Caco-2 (cell line): ENCODE results near the gene FRY. TPM values are rescaled to one million over a fixed set of nuclear protein-coding genes. Genes with fewer than 3 reads are reported as not detected.

Source experiments
- BruUV-seq: library from RNA; stranded (reverse); fragments of 400-500 nt; replicated peaks from 2 replicates; lab custom pipeline; 2021; lab: Mats Ljungman, UMichigan
- CTCF ChIA-PET: fragments of 300-600 bp; sonication (Branson Sonifier 250); formaldehyde crosslinking; loops from one replicate; lab custom pipeline; 2022; ENCODE audit warnings: antibody characterized with exemption; lab: Charles Lee
- POLR2A ChIA-PET: fragments of 300-600 bp; sonication (Branson Sonifier 250); formaldehyde crosslinking; loops from one replicate; lab custom pipeline; 2022; ENCODE audit warnings: antibody characterized with exemption; lab: Charles Lee
- DNase-seq, 2 experiments: peaks; one replicate each; pipeline versions ENCODE4 v3.0.0 to v3.0.0-alpha.2; 2020 to 2022
- H3K27me3 ChIP-seq: replicated peaks from 2 replicates; pipeline ENCODE4 v1.6.0; 2011; ENCODE audit warnings: low read length; ENCODE audit not compliant: control insufficient read depth, insufficient read depth
- H3K36me3 ChIP-seq: 2 replicates; pipeline ENCODE4 v1.5.1; 2011; ENCODE audit warnings: low read length; ENCODE audit not compliant: control insufficient read depth, insufficient read depth
- H3K4me1 ChIP-seq: fragments of 250-450 bp; sonication (Bioruptor Pico); 2 replicates; pipeline ENCODE4 v1.5.1; 2020; ENCODE audit warnings: mild to moderate bottlenecking
- H3K4me3 ChIP-seq: 2 replicates; pipeline ENCODE4 v1.5.1; 2011; ENCODE audit warnings: low read depth, mild to moderate bottlenecking, control low read depth, low read length
- H3K9me3 ChIP-seq: fragments of 250-450 bp; sonication (Bioruptor Pico); 2 replicates; pipeline ENCODE4 v1.5.1; 2020; ENCODE audit warnings: mild to moderate bottlenecking, moderate library complexity
- H3K27ac Mint-ChIP-seq: one replicate; pipeline ENCODE4 v1.8.0; 2022; ENCODE audit warnings: mixed read lengths; ENCODE audit not compliant: unreplicated experiment
- H3K27me3 Mint-ChIP-seq: one replicate; pipeline ENCODE4 v1.8.0; 2022; ENCODE audit warnings: mixed read lengths; ENCODE audit not compliant: insufficient read depth, unreplicated experiment
- H3K36me3 Mint-ChIP-seq: one replicate; pipeline ENCODE4 v1.8.0; 2022; ENCODE audit warnings: mild to moderate bottlenecking, mixed read lengths; ENCODE audit not compliant: insufficient read depth, unreplicated experiment
- H3K4me1 Mint-ChIP-seq: one replicate; pipeline ENCODE4 v1.8.0; 2022; ENCODE audit warnings: low read depth, mixed read lengths; ENCODE audit not compliant: unreplicated experiment
- H3K4me3 Mint-ChIP-seq: one replicate; pipeline ENCODE4 v1.8.0; 2022; ENCODE audit warnings: mild to moderate bottlenecking, moderate library complexity, mixed read lengths; ENCODE audit not compliant: unreplicated experiment
- H3K9me3 Mint-ChIP-seq: one replicate; pipeline ENCODE4 v1.8.0; 2022; ENCODE audit warnings: mixed read lengths; ENCODE audit not compliant: unreplicated experiment
- intact Hi-C: fragments of 100-400 bp; cut with micrococcal nuclease; formaldehyde crosslinking; loops from one replicate; pipeline ENCODE4 v1.10.0; 2022; ENCODE audit not compliant: unreplicated experiment
- total RNA-seq: library from RNA; stranded (reverse); gene quantifications from 2 replicates; pipeline ENCODE4 v1.2.3, GENCODE V29; 2022
- TF ChIP-seq, protein P1 (sequence below), 2 experiments: fragments of 200-600 bp in 1 of 2; IDR thresholded peaks; 1 replicate in 1 of 2; 2 replicates in 1 of 2; pipeline versions ENCODE4 v1.5.1 to v1.8.0; 2011 to 2022; ENCODE audit warnings: antibody characterized with exemption in 1 of 2, control low read depth in 1 of 2, inconsistent platforms in 1 of 2, low read depth in 1 of 2, low read length in 1 of 2, mild to moderate bottlenecking in 1 of 2, moderate library complexity in 1 of 2; ENCODE audit not compliant: insufficient read depth in 1 of 2, severe bottlenecking in 1 of 2, unreplicated experiment in 1 of 2

The FRY gene
- total RNA-seq, 1 experiment from 2014 or later = 118 TPM

DNA sequence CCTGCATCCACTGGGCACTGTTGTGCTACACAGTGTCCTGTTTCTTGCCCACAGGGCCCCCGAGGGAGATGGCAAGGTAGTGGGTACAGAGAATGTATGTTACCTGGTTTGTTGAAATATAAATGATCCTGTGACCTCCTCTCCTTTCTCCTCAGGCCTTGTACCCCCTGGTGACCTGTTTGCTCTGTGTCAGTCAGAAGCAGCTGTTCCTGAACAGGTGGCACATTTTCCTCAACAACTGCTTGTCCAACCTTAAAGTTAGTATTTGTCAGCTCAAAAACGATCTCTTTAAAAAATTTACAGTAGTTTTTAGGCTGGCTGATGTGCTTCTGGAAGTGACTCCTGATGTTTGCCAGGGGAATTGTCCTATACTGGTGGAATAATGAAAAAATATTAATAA lies 105.1 kb downstream of the FRY start:
- Histone ChIP-seq H3K4me3 (no peak overlapping the region), H3K27me3 (no peaks in the 10 kb centered on the region), H3K4me1 (peaks cover 43% of the 10 kb centered on the region), H3K9me3 (no peaks in the 10 kb centered on the region), H3K36me3 (no peaks in the 10 kb centered on the region)
- H3K4me1 Mint-ChIP-seq = peaks cover 36% of the 10 kb centered on the region
- no peaks in the 10 kb centered on the region for H3K9me3 Mint-ChIP-seq
- intact Hi-C loops = no loop called here
- no TSS peak for BruUV-seq
- H3K27me3 Mint-ChIP-seq = no peaks in the 10 kb centered on the region
- ChIA-PET POLR2A (no interaction called here), CTCF (interaction anchor here (1.0 kb wide), 1 partner anchor 29 kb away, joined by 4 read pairs; no protein-coding TSS in a partner anchor)
- no peak for DNase-seq
- no peaks in the 10 kb centered on the region for H3K36me3 Mint-ChIP-seq
- TF ChIP-seq, protein P1, sequence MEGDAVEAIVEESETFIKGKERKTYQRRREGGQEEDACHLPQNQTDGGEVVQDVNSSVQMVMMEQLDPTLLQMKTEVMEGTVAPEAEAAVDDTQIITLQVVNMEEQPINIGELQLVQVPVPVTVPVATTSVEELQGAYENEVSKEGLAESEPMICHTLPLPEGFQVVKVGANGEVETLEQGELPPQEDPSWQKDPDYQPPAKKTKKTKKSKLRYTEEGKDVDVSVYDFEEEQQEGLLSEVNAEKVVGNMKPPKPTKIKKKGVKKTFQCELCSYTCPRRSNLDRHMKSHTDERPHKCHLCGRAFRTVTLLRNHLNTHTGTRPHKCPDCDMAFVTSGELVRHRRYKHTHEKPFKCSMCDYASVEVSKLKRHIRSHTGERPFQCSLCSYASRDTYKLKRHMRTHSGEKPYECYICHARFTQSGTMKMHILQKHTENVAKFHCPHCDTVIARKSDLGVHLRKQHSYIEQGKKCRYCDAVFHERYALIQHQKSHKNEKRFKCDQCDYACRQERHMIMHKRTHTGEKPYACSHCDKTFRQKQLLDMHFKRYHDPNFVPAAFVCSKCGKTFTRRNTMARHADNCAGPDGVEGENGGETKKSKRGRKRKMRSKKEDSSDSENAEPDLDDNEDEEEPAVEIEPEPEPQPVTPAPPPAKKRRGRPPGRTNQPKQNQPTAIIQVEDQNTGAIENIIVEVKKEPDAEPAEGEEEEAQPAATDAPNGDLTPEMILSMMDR (IDR thresholded peaks at IDR 0.05; ENCODE audit: insufficient read depth in 1 of 2, low read depth in 1 of 2, low read length in 1 of 2, severe bottlenecking in 1 of 2, unreplicated experiment in 1 of 2) = no peak
- no peak overlapping the region for H3K27ac Mint-ChIP-seq
- H3K4me3 Mint-ChIP-seq = no peak overlapping the region

DNA sequence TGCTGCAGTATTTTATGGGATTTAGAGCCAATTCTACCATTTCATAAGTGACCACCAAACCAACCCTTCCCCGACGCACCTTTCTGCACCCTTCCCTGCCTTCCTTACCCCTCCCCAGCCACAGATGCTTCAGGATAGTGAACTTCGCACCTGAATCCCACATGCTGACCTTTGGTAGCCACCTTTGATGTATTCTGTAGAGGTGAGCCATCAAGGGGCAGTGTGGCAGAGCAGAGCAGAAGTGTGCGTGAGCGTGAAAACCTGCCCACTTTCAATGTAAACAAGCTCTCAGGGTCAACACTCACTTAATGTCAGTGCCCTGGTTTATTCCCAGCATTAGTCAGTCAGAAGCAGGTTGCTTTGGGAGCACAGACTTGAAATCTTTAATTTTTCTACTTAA lies 107.7 kb downstream of the FRY start:
- ChIA-PET POLR2A (no interaction called here), CTCF (interaction anchor here (0.5 kb wide), 1 partner anchor 24 kb away, joined by 3 read pairs; no protein-coding TSS in a partner anchor)
- no peaks in the 10 kb centered on the region for H3K27me3 ChIP-seq
- peaks cover 58% of the 10 kb centered on the region for H3K4me1 ChIP-seq
- no peaks in the 10 kb centered on the region; the same call in 1 of the 2 replicates for H3K9me3 ChIP-seq
- no peaks in the 10 kb centered on the region for H3K36me3 ChIP-seq
- TF ChIP-seq, protein P1 (IDR thresholded peaks at IDR 0.05; ENCODE audit: insufficient read depth in 1 of 2, low read depth in 1 of 2, low read length in 1 of 2, severe bottlenecking in 1 of 2, unreplicated experiment in 1 of 2) = no peak
- Mint-ChIP-seq H3K27me3 (no peaks in the 10 kb centered on the region), H3K4me3 (no peak overlapping the region), H3K36me3 (no peaks in the 10 kb centered on the region), H3K9me3 (peaks cover under 1% of the 10 kb centered on the region), H3K27ac (no peak overlapping the region), H3K4me1 (peaks cover 54% of the 10 kb centered on the region)
- intact Hi-C loops = no loop called here
- BruUV-seq = no TSS peak
- no peak overlapping the region for H3K4me3 ChIP-seq
- peak in 1 of 2 experiments; percentile 32 for DNase-seq

- intact Hi-C loops = loop anchor here (5.0 kb wide), 1 partner anchor 53 kb away; no protein-coding TSS in a partner anchor
- no peaks in the 10 kb centered on the region for H3K27me3 Mint-ChIP-seq
- H3K9me3 Mint-ChIP-seq = peaks cover 9% of the 10 kb centered on the region
- peaks cover 54% of the 10 kb centered on the region for H3K4me1 Mint-ChIP-seq
- TF ChIP-seq, protein P1 (IDR thresholded peaks at IDR 0.05; ENCODE audit: insufficient read depth in 1 of 2, low read depth in 1 of 2, low read length in 1 of 2, severe bottlenecking in 1 of 2, unreplicated experiment in 1 of 2) = no peak
- no peaks in the 10 kb centered on the region; the same call in 1 of the 2 replicates for H3K27me3 ChIP-seq
- no peaks in the 10 kb centered on the region for H3K36me3 ChIP-seq
- H3K9me3 ChIP-seq = no peaks in the 10 kb centered on the region; the same call in 1 of the 2 replicates
- no TSS peak for BruUV-seq
- no peak overlapping the region for H3K4me3 ChIP-seq
- ChIA-PET CTCF (no interaction called here), POLR2A (no interaction called here)
- H3K4me1 ChIP-seq = peaks cover 54% of the 10 kb centered on the region
- no peak for DNase-seq
- H3K27ac Mint-ChIP-seq = peak overlapping the region; percentile 69
- no peak overlapping the region for H3K4me3 Mint-ChIP-seq
- no peaks in the 10 kb centered on the region for H3K36me3 Mint-ChIP-seq
Measured at GRCh38 chr13:32140109-32140508, 108.5 kb downstream of the FRY start.
